H9 (cell line): ENCODE results near the gene N4BP3. TPM values are rescaled to one million over a fixed set of nuclear protein-coding genes. Genes with fewer than 3 reads are reported as not detected.

Source experiments
- DNase-seq: peaks from one replicate; pipeline ENCODE4 v3.0.0-alpha.2; 2017
- H2AFZ ChIP-seq: one replicate; pipeline ENCODE4 v1.6.1; 2013; ENCODE audit warnings: mild to moderate bottlenecking, low read length, control low read depth, moderate library complexity
- H2AK5ac ChIP-seq: 2 replicates; pipeline ENCODE4 v1.6.1; 2013; ENCODE audit warnings: low read length, control low read depth, mixed read lengths; ENCODE audit not compliant: insufficient read length
- H2BK120ac ChIP-seq: one replicate; pipeline ENCODE4 v1.6.1; 2013; ENCODE audit warnings: low read depth, mild to moderate bottlenecking, low read length, control low read depth, inconsistent platforms; ENCODE audit not compliant: poor library complexity, severe bottlenecking
- H2BK12ac ChIP-seq: 2 replicates; pipeline ENCODE4 v1.6.1; 2013; ENCODE audit warnings: low read length, control low read depth, mixed read lengths, low read depth; ENCODE audit not compliant: insufficient read length
- H2BK15ac ChIP-seq: 2 replicates; pipeline ENCODE4 v1.6.1; 2013; ENCODE audit warnings: low read depth, low read length, control low read depth
- H2BK20ac ChIP-seq: one replicate; pipeline ENCODE4 v1.6.1; 2013; ENCODE audit warnings: low read depth, mild to moderate bottlenecking, low read length, control low read depth, inconsistent platforms; ENCODE audit not compliant: poor library complexity, severe bottlenecking
- H2BK5ac ChIP-seq: 2 replicates; pipeline ENCODE4 v1.6.1; 2013; ENCODE audit warnings: low read length, control low read depth, mixed read lengths; ENCODE audit not compliant: insufficient read length
- H3K14ac ChIP-seq: 2 replicates; pipeline ENCODE4 v1.6.1; 2013; ENCODE audit warnings: low read length, control low read depth; ENCODE audit not compliant: insufficient read depth
- H3K18ac ChIP-seq: 2 replicates; pipeline ENCODE4 v1.6.1; 2013; ENCODE audit warnings: low read depth, mild to moderate bottlenecking, mixed read lengths, low read length, control low read depth; ENCODE audit not compliant: insufficient read length
- H3K23ac ChIP-seq: 2 replicates; pipeline ENCODE4 v1.6.1; 2013; ENCODE audit warnings: low read length, control low read depth, mixed read lengths, low read depth; ENCODE audit not compliant: insufficient read length
- H3K23me2 ChIP-seq: 2 replicates; pipeline ENCODE4 v1.6.1; 2013; ENCODE audit warnings: low read depth, mild to moderate bottlenecking, mixed read lengths, low read length, control low read depth; ENCODE audit not compliant: insufficient read length, poor library complexity, severe bottlenecking
- H3K27ac ChIP-seq: 2 replicates; pipeline ENCODE4 v1.5.1; 2013; ENCODE audit warnings: low read length, control low read depth, mixed read lengths, low read depth; ENCODE audit not compliant: insufficient read length
- H3K27me3 ChIP-seq: 2 replicates; pipeline ENCODE4 v1.6.1; 2013; ENCODE audit warnings: low read length, control low read depth, inconsistent platforms; ENCODE audit not compliant: insufficient read depth
- H3K4ac ChIP-seq: 2 replicates; pipeline ENCODE4 v1.6.1; 2013; ENCODE audit warnings: low read depth, mild to moderate bottlenecking, control low read depth, inconsistent platforms, low read length, moderate library complexity
- H3K4me1 ChIP-seq: 2 replicates; pipeline ENCODE4 v1.6.1; 2013; ENCODE audit warnings: low read length, control low read depth, inconsistent platforms; ENCODE audit not compliant: insufficient read depth
- H3K4me2 ChIP-seq: 2 replicates; pipeline ENCODE4 v1.6.1; 2013; ENCODE audit warnings: low read length, control low read depth, mixed read lengths; ENCODE audit not compliant: insufficient read length, insufficient read depth
- H3K56ac ChIP-seq: 2 replicates; pipeline ENCODE4 v1.6.1; 2013; ENCODE audit warnings: low read depth, mild to moderate bottlenecking, mixed read lengths, low read length, control low read depth; ENCODE audit not compliant: insufficient read length
- H3K79me1 ChIP-seq: 2 replicates; pipeline ENCODE4 v1.6.1; 2013; ENCODE audit warnings: low read depth, mild to moderate bottlenecking, moderate library complexity, low read length, control low read depth, inconsistent platforms; ENCODE audit not compliant: insufficient read depth, poor library complexity, severe bottlenecking
- H3K79me2 ChIP-seq: 2 replicates; pipeline ENCODE4 v1.6.1; 2013; ENCODE audit warnings: low read length, control low read depth, inconsistent platforms; ENCODE audit not compliant: insufficient read depth
- H3K9ac ChIP-seq: 2 replicates; pipeline ENCODE4 v1.6.1; 2013; ENCODE audit warnings: low read length, control low read depth, mixed read lengths; ENCODE audit not compliant: insufficient read length; ENCODE audit errors: extremely low read depth
- H3K9me3 ChIP-seq: one replicate; pipeline ENCODE4 v1.6.1; 2013; ENCODE audit warnings: low read depth, low read length, inconsistent platforms; ENCODE audit not compliant: control insufficient read depth
- H3T11ph ChIP-seq: one replicate; pipeline ENCODE4 v1.6.1; 2013; ENCODE audit warnings: mild to moderate bottlenecking, low read length, control low read depth, inconsistent platforms
- H4K20me1 ChIP-seq: one replicate; pipeline ENCODE4 v1.6.1; 2013; ENCODE audit not compliant: control insufficient read depth, insufficient read length, insufficient read depth
- H4K5ac ChIP-seq: 2 replicates; pipeline ENCODE4 v1.6.1; 2013; ENCODE audit warnings: low read depth, mild to moderate bottlenecking, mixed read lengths, low read length, control low read depth; ENCODE audit not compliant: insufficient read length
- H4K8ac ChIP-seq: replicated peaks from 2 replicates; pipeline ENCODE4 v1.6.1; 2013; ENCODE audit warnings: low read length, control low read depth, mixed read lengths, low read depth; ENCODE audit not compliant: insufficient read length
- H4K91ac ChIP-seq: 2 replicates; pipeline ENCODE4 v1.6.1; 2013; ENCODE audit warnings: low read depth, mild to moderate bottlenecking, moderate library complexity, mixed read lengths, low read length, control low read depth; ENCODE audit not compliant: insufficient read length
- H3K27ac Mint-ChIP-seq, 3 experiments: 2 replicates in 2 of 3; 3 replicates in 1 of 3; pipeline ENCODE4 v1.8.0; 2020 to 2021; ENCODE audit warnings: mixed read lengths in 3 of 3, mild to moderate bottlenecking in 1 of 3, moderate library complexity in 1 of 3
- H3K27me3 Mint-ChIP-seq: 2 replicates; pipeline ENCODE4 v1.8.0; 2021; ENCODE audit warnings: low read depth, mild to moderate bottlenecking, moderate library complexity, mixed read lengths
- H3K36me3 Mint-ChIP-seq, 3 experiments: 2 replicates in 2 of 3; 3 replicates in 1 of 3; pipeline ENCODE4 v1.8.0; 2020 to 2021; ENCODE audit warnings: low read depth in 3 of 3, mixed read lengths in 3 of 3; ENCODE audit not compliant: insufficient read depth in 1 of 3
- H3K4me1 Mint-ChIP-seq, 2 experiments: 2 replicates each; pipeline ENCODE4 v1.8.0; 2020; ENCODE audit warnings: mixed read lengths in 2 of 2
- H3K4me3 Mint-ChIP-seq, 2 experiments: 2 replicates in 1 of 2; 3 replicates in 1 of 2; pipeline ENCODE4 v1.8.0; 2020 to 2021; ENCODE audit warnings: mild to moderate bottlenecking in 2 of 2, mixed read lengths in 2 of 2, moderate library complexity in 1 of 2
- H3K9me3 Mint-ChIP-seq, 2 experiments: 2 replicates in 1 of 2; 3 replicates in 1 of 2; pipeline ENCODE4 v1.8.0; 2020; ENCODE audit warnings: mild to moderate bottlenecking in 2 of 2, mixed read lengths in 2 of 2, moderate library complexity in 1 of 2
- WGBS: extraction: QIAGEN DNeasy Blood & Tissue Kit; methylation state at CpG from one replicate; pipeline ENCODE4 v1.1.7; 2013; ENCODE audit warnings: missing lambda C conversion rate, low lambda C conversion rate, mixed read lengths; ENCODE audit not compliant: insufficient read length; ENCODE audit errors: extremely low coverage; 5-methylcytosine and 5-hydroxymethylcytosine counted together
- total RNA-seq: library from RNA; stranded (reverse); gene quantifications from 2 replicates; pipeline ENCODE4 v1.2.1, GENCODE V29; 2021
- TF ChIP-seq, protein P1 (sequence below): fragments of 200-600 bp; sonication (generic); conservative IDR thresholded peaks from 3 replicates; pipeline ENCODE4 v1.8.0; 2021; ENCODE audit warnings: antibody characterized with exemption, mild to moderate bottlenecking

Gene N4BP3
- total RNA-seq, 1 experiment from 2014 or later, result 32.1 TPM

DNA sequence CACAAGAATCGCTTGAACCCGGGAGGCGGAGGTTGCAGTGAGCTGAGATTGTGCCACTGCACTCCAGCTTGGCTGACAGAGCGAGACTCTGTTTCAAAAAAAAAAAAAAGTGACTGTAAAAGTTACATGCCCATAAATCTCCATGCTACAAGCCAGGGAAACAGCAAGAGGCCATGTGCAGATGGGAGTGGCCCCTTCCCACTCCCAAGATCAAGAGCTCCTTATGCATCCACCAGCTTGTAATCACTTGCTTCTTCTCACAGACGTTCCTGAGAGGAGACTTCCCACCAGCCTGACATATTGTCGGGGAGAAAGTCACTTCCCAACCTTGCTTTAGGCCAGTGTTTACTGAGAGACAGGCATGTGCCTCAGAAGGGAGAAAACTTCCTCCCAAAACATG lies 45.6 kb upstream of the N4BP3 start:
- Histone ChIP-seq H3K4ac (no peak overlapping the region), H3K79me2 (no peaks in the 10 kb centered on the region), H2BK120ac (no peak overlapping the region), H3K56ac (no peak overlapping the region), H3K9ac (no peak overlapping the region), H2BK5ac (no peak overlapping the region), H3K27me3 (no peaks in the 10 kb centered on the region), H2BK12ac (no peak overlapping the region), H3K18ac (no peak overlapping the region), H3K23me2 (no peaks in the 10 kb centered on the region), H3K9me3 (no peaks in the 10 kb centered on the region), H3K27ac (no peak overlapping the region), H4K91ac (no peak overlapping the region), H3K79me1 (no peaks in the 10 kb centered on the region), H3K23ac (no peak overlapping the region), H3K4me2 (no peak overlapping the region), H2BK20ac (no peak overlapping the region), H4K8ac (no peak overlapping the region), H2AFZ (no peak overlapping the region), H2AK5ac (no peak overlapping the region), H3K14ac (no peak overlapping the region), H4K5ac (no peak overlapping the region), H4K20me1 (no peaks in the 10 kb centered on the region), H3T11ph (no peak overlapping the region), H2BK15ac (no peak overlapping the region), H3K4me1 (no peaks in the 10 kb centered on the region)
- no peaks in the 10 kb centered on the region for H3K36me3 Mint-ChIP-seq
- TF ChIP-seq, protein P1, sequence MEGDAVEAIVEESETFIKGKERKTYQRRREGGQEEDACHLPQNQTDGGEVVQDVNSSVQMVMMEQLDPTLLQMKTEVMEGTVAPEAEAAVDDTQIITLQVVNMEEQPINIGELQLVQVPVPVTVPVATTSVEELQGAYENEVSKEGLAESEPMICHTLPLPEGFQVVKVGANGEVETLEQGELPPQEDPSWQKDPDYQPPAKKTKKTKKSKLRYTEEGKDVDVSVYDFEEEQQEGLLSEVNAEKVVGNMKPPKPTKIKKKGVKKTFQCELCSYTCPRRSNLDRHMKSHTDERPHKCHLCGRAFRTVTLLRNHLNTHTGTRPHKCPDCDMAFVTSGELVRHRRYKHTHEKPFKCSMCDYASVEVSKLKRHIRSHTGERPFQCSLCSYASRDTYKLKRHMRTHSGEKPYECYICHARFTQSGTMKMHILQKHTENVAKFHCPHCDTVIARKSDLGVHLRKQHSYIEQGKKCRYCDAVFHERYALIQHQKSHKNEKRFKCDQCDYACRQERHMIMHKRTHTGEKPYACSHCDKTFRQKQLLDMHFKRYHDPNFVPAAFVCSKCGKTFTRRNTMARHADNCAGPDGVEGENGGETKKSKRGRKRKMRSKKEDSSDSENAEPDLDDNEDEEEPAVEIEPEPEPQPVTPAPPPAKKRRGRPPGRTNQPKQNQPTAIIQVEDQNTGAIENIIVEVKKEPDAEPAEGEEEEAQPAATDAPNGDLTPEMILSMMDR, result no peak
- no CpG with 5 or more reads among the region's 6 CpGs for WGBS
- H3K9me3 Mint-ChIP-seq, result no peaks in the 10 kb centered on the region
- no peak overlapping the region for H3K27ac Mint-ChIP-seq
- DNase-seq, result no peak
- H3K4me3 Mint-ChIP-seq, result no peak overlapping the region
- H3K4me1 Mint-ChIP-seq, result 0 out of 4 replicates have a peak, but pooled peaks cover 0 to 5% of the 10 kb centered on the region in 2 experiments
- H3K27me3 Mint-ChIP-seq, result peaks cover 8% of the 10 kb centered on the region
